ENCODE measurements around the gene FAM221B.

FAM221B gene

GRCh38 chr9:35790025-35790384 is 38.5 kb downstream of the FAM221B start:
- DNase-seq: no peak

GRCh38 chr9:35789541-35789940 is 39.0 kb downstream of the FAM221B start:
- no peak for DNase-seq

GRCh38 chr9:35783418-35783817 is 45.1 kb downstream of the FAM221B start:
- no peak for DNase-seq

- no peak for DNase-seq
Measured at GRCh38 chr9:35781066-35781465, 47.5 kb downstream of the FAM221B start.

GRCh38 chr9:35778496-35778895 is 50.0 kb downstream of the FAM221B start:
- no peak for DNase-seq

GRCh38 chr9:35776018-35776417 is 52.5 kb downstream of the FAM221B start:
- peak; percentile 42 to 74 for DNase-seq

- peak in 1 of 2 experiments; percentile 9 for DNase-seq
Measured at GRCh38 chr9:35774907-35775635, 53.5 kb downstream of the FAM221B start.

GRCh38 chr9:35771943-35772342 is 56.6 kb downstream of the FAM221B start:
- no peak for DNase-seq

- DNase-seq: no peak
Measured at GRCh38 chr9:35771534-35771933, 57.0 kb downstream of the FAM221B start.

- DNase-seq: no peak
Measured at GRCh38 chr9:35771075-35771433, 57.5 kb downstream of the FAM221B start.

- no peak for DNase-seq
Measured at GRCh38 chr9:35769763-35770162, 58.8 kb downstream of the FAM221B start.

- DNase-seq: no peak
Measured at GRCh38 chr9:35767458-35767857, 61.1 kb downstream of the FAM221B start.

- no peak for DNase-seq
Measured at GRCh38 chr9:35766997-35767396, 61.5 kb downstream of the FAM221B start.
